ENCODE measurements around the gene NCKAP5.

The NCKAP5 gene

GRCh38 chr2:133439565-133439920, 128.7 kb downstream of the NCKAP5 start:
- no peak overlapping the region for H2BK15ac ChIP-seq (replicated peaks; ENCODE audit: low read depth)
- H3K56ac ChIP-seq (ENCODE audit: low read length): no peak overlapping the region
- H2BK120ac ChIP-seq (ENCODE audit: low read depth, low read length): no peak overlapping the region
- H3K79me1 ChIP-seq (ENCODE audit: low read length): no peaks in the 10 kb centered on the region
- H3K4me3 ChIP-seq (ENCODE audit: low read length): no peak overlapping the region
- DNase-seq: no peak
- no peak overlapping the region for H2AK5ac ChIP-seq (ENCODE audit: low read length)
- H3K27me3 ChIP-seq (ENCODE audit: insufficient read depth, low read length, poor library complexity): no peaks in the 10 kb centered on the region
- H3K36me3 ChIP-seq (ENCODE audit: control insufficient read depth, insufficient read depth, low read length): no peaks in the 10 kb centered on the region
- H3K23ac ChIP-seq (ENCODE audit: low read length): no peak overlapping the region
- no peak overlapping the region for H3K18ac ChIP-seq (ENCODE audit: low read length)
- H3K4ac ChIP-seq (ENCODE audit: low read depth, low read length): no peak overlapping the region
- no peak overlapping the region for H2BK5ac ChIP-seq (ENCODE audit: low read length)
- H3K4me2 ChIP-seq (ENCODE audit: low read length): no peak overlapping the region
- no peak overlapping the region for H4K5ac ChIP-seq (ENCODE audit: low read length)
- H3K4me1 ChIP-seq (ENCODE audit: control insufficient read depth, low read depth, low read length): no peaks in the 10 kb centered on the region
- no peak overlapping the region for H3K27ac ChIP-seq (ENCODE audit: low read depth, low read length)
- H3K79me2 ChIP-seq (ENCODE audit: control insufficient read depth, insufficient read depth, low read length): no peaks in the 10 kb centered on the region
- H4K8ac ChIP-seq (ENCODE audit: low read depth, low read length): no peak overlapping the region
- no peak overlapping the region for H3K9ac ChIP-seq (ENCODE audit: low read length)

GRCh38 chr2:133438848-133439564, 129.3 kb downstream of the NCKAP5 start:
- no peak overlapping the region for H3K18ac ChIP-seq (ENCODE audit: low read length)

DNA sequence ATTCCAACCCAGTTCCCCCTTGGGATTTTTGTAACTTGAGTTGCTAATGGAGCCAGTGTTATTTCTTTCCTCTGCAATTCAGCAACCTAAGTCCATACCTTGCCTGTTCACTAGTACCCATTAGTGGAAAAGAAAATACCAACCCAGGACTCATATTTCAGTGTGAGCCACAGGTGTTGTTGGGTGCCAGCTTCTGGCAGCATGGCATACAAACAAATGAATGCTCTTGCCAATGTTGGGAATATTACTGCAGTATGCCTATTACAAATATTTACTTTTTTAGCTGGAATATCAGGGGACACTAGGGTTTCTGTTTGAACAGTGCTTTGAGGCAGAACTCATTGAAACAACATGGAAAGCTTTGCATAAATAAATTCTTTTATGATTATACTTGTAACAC, 130.2 kb downstream of the NCKAP5 start:
- no peak overlapping the region for H3K27ac ChIP-seq (ENCODE audit: low read depth, low read length)
- no peaks in the 10 kb centered on the region for H3K36me3 ChIP-seq (ENCODE audit: control insufficient read depth, insufficient read depth, low read length)

More at GRCh38 chr2:133438848-133439564, 129.3 kb downstream of the NCKAP5 start:
- Histone ChIP-seq H2AK5ac (ENCODE audit: low read length) (no peak overlapping the region), H3K9ac (ENCODE audit: low read length) (no peak overlapping the region), H3K56ac (ENCODE audit: low read length) (no peak overlapping the region), H4K8ac (ENCODE audit: low read depth, low read length) (no peak overlapping the region), H3K23ac (ENCODE audit: low read length) (no peak overlapping the region), H2BK120ac (ENCODE audit: low read depth, low read length) (no peak overlapping the region), H3K79me2 (ENCODE audit: control insufficient read depth, insufficient read depth, low read length) (no peaks in the 10 kb centered on the region), H3K4me1 (ENCODE audit: control insufficient read depth, low read depth, low read length) (no peaks in the 10 kb centered on the region), H3K79me1 (ENCODE audit: low read length) (no peaks in the 10 kb centered on the region), H2BK15ac (replicated peaks; ENCODE audit: low read depth) (no peak overlapping the region), H3K36me3 (ENCODE audit: control insufficient read depth, insufficient read depth, low read length) (no peaks in the 10 kb centered on the region), H3K27ac (ENCODE audit: low read depth, low read length) (no peak overlapping the region), H3K4me2 (ENCODE audit: low read length) (no peak overlapping the region), H2BK5ac (ENCODE audit: low read length) (no peak overlapping the region), H3K4me3 (ENCODE audit: low read length) (no peak overlapping the region), H3K4ac (ENCODE audit: low read depth, low read length) (no peak overlapping the region), H3K27me3 (ENCODE audit: insufficient read depth, low read length, poor library complexity) (no peaks in the 10 kb centered on the region), H4K5ac (ENCODE audit: low read length) (no peak overlapping the region)
- DNase-seq: no peak
- no CpG with 5 or more reads among the region's 4 CpGs for WGBS (ENCODE audit: extremely low coverage, insufficient coverage, low lambda C conversion rate)

DNA sequence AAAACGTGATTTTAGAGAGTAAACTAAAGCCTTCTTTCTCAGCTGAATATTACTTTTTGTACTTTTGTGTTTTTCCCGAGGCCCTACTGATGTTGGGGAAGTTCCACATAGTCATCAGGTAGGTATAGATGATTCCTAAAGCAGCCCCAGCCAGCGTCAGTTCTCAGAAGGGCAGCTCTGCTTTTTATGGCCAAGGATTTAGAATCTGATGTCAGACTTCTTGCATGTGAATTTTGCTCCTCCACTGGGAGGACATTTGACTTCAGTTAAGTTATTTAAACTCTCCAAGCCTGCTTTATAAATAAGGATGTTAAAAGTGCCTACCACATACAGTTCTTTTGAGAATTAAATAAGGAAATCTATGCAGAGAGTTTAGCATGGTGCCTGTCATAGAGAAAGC, 130.8 kb downstream of the NCKAP5 start:
- Histone ChIP-seq H3K79me2 (ENCODE audit: control insufficient read depth, insufficient read depth, low read length) (no peaks in the 10 kb centered on the region), H3K27ac (ENCODE audit: low read depth, low read length) (no peak overlapping the region), H3K23ac (ENCODE audit: low read length) (no peak overlapping the region), H3K4me1 (ENCODE audit: control insufficient read depth, low read depth, low read length) (no peaks in the 10 kb centered on the region), H3K79me1 (ENCODE audit: low read length) (no peaks in the 10 kb centered on the region), H4K5ac (ENCODE audit: low read length) (no peak overlapping the region), H2BK120ac (ENCODE audit: low read depth, low read length) (no peak overlapping the region), H2AK5ac (ENCODE audit: low read length) (no peak overlapping the region), H3K9ac (ENCODE audit: low read length) (no peak overlapping the region), H3K4ac (ENCODE audit: low read depth, low read length) (no peak overlapping the region), H3K27me3 (ENCODE audit: insufficient read depth, low read length, poor library complexity) (no peaks in the 10 kb centered on the region), H3K4me2 (ENCODE audit: low read length) (no peak overlapping the region), H2BK5ac (ENCODE audit: low read length) (no peak overlapping the region), H3K56ac (ENCODE audit: low read length) (no peak overlapping the region), H3K36me3 (ENCODE audit: control insufficient read depth, insufficient read depth, low read length) (no peaks in the 10 kb centered on the region), H3K18ac (ENCODE audit: low read length) (no peak overlapping the region), H4K8ac (ENCODE audit: low read depth, low read length) (no peak overlapping the region), H3K4me3 (ENCODE audit: low read length) (no peak overlapping the region), H2BK15ac (replicated peaks; ENCODE audit: low read depth) (no peak overlapping the region)
- WGBS (ENCODE audit: extremely low coverage, insufficient coverage, low lambda C conversion rate): no CpG with 5 or more reads among the region's 3 CpGs
- no peak for DNase-seq

More for the DNA sequence above, 130.2 kb downstream of the NCKAP5 start:
- DNase-seq: no peak
- Histone ChIP-seq H3K79me1 (ENCODE audit: low read length) (no peaks in the 10 kb centered on the region), H3K79me2 (ENCODE audit: control insufficient read depth, insufficient read depth, low read length) (no peaks in the 10 kb centered on the region), H3K27me3 (ENCODE audit: insufficient read depth, low read length, poor library complexity) (no peaks in the 10 kb centered on the region), H3K23ac (ENCODE audit: low read length) (no peak overlapping the region), H2BK15ac (replicated peaks; ENCODE audit: low read depth) (no peak overlapping the region), H3K18ac (ENCODE audit: low read length) (peak overlapping the region; percentile 68), H3K4me2 (ENCODE audit: low read length) (no peak overlapping the region), H2BK5ac (ENCODE audit: low read length) (no peak overlapping the region), H3K9ac (ENCODE audit: low read length) (no peak overlapping the region), H3K4me3 (ENCODE audit: low read length) (no peak overlapping the region), H2BK120ac (ENCODE audit: low read depth, low read length) (no peak overlapping the region), H4K8ac (ENCODE audit: low read depth, low read length) (no peak overlapping the region), H3K4ac (ENCODE audit: low read depth, low read length) (no peak overlapping the region), H3K4me1 (ENCODE audit: control insufficient read depth, low read depth, low read length) (no peaks in the 10 kb centered on the region), H2AK5ac (ENCODE audit: low read length) (no peak overlapping the region), H3K56ac (ENCODE audit: low read length) (no peak overlapping the region), H4K5ac (ENCODE audit: low read length) (no peak overlapping the region)

DNA sequence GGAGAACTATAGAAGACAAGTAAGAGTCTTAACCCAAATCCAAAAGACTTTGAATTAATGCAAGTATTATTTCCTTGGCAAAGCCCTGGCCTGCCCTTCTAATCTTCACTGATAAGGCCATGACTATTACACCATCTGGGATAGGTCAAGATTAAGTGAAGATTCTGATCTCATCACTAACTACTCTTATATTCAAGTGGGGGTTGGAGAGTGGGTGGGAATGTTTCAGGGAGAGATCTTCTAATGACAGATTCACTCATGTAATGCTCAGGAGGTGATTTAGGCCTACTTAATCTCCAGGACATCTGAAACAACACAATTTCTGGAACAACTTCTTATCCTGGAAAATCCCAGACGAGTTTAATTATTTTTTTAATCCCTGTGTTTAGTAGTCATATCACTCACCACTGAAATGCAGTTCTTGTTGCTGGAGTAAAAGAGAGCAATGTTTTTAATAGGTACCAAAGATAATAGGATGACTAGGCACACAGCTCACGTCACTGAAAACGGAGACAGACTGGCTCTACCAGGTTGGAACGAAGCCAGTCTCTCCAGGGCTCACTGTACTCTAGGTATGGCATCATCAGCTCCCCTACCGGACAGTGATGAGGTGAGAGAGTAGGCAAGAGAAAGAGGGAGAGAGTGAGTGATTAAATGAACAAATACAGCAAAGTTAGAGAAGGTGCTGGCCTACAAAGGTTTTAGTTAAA, 133.1 kb downstream of the NCKAP5 start:
- H3K4me3 ChIP-seq (ENCODE audit: low read length): no peak overlapping the region
- H4K5ac ChIP-seq (ENCODE audit: low read length): no peak overlapping the region
- no peak overlapping the region for H2AK5ac ChIP-seq (ENCODE audit: low read length)
- H4K8ac ChIP-seq (ENCODE audit: low read depth, low read length): no peak overlapping the region
- no peaks in the 10 kb centered on the region for H3K27me3 ChIP-seq (ENCODE audit: insufficient read depth, low read length, poor library complexity)
- no peaks in the 10 kb centered on the region for H3K79me1 ChIP-seq (ENCODE audit: low read length)
- no peak overlapping the region for H3K27ac ChIP-seq (ENCODE audit: low read depth, low read length)
- H2BK120ac ChIP-seq (ENCODE audit: low read depth, low read length): no peak overlapping the region
- H3K9ac ChIP-seq (ENCODE audit: low read length): no peak overlapping the region
- H3K79me2 ChIP-seq (ENCODE audit: control insufficient read depth, insufficient read depth, low read length): no peaks in the 10 kb centered on the region
- H3K56ac ChIP-seq (ENCODE audit: low read length): peak overlapping the region; percentile 6
- no peaks in the 10 kb centered on the region for H3K4me1 ChIP-seq (ENCODE audit: control insufficient read depth, low read depth, low read length)
- H3K4me2 ChIP-seq (ENCODE audit: low read length): no peak overlapping the region
- no peak overlapping the region for H2BK15ac ChIP-seq (replicated peaks; ENCODE audit: low read depth)
- H3K36me3 ChIP-seq (ENCODE audit: control insufficient read depth, insufficient read depth, low read length): no peaks in the 10 kb centered on the region
- H3K23ac ChIP-seq (ENCODE audit: low read length): no peak overlapping the region
- no peak overlapping the region for H3K4ac ChIP-seq (ENCODE audit: low read depth, low read length)
- no CpG with 5 or more reads among the region's 5 CpGs for WGBS (ENCODE audit: extremely low coverage, insufficient coverage, low lambda C conversion rate)
- peak; percentile 44 for DNase-seq
- H2BK5ac ChIP-seq (ENCODE audit: low read length): no peak overlapping the region
- H3K18ac ChIP-seq (ENCODE audit: low read length): no peak overlapping the region
